ENCODE measurements around the gene NARS2. TPM values are rescaled to one million over a fixed set of nuclear protein-coding genes. Genes with fewer than 3 reads are reported as not detected.

Gene NARS2
- total and polyA plus RNA-seq, 9 of the 15 experiments (the other 6 are each of a cell fraction or from before 2014, with no cell fraction given): 26.8 to 48.0 (median 34.2) TPM

- TF ChIP-seq CHAMP1 (IDR thresholded peaks at IDR 0.05) (no peak), ZNF133 (CRISPR knock-in tag; IDR thresholded peaks at IDR 0.05) (no peak), FOXJ3 (CRISPR knock-in tag; IDR thresholded peaks at IDR 0.05) (no peak), ZNF398 (CRISPR knock-in tag; IDR thresholded peaks at IDR 0.05) (no peak), ZKSCAN3 (CRISPR knock-in tag; IDR thresholded peaks at IDR 0.05) (no peak), ZNF57 (CRISPR knock-in tag; IDR thresholded peaks at IDR 0.05) (no peak), CTCF (IDR thresholded peaks at IDR 0.05 in 2 of 3, conservative IDR thresholded peaks at IDR 0.05 in 1 of 3; ENCODE audit: insufficient read depth in 2 of 3, low read depth in 1 of 3, low read length in 3 of 3) (no peak), UBTF (IDR thresholded peaks at IDR 0.05; ENCODE audit: borderline replicate concordance in 1 of 2, low read depth in 2 of 2, low read length in 2 of 2) (peak; percentile 46 to 55; a peak in 2 of 4 replicates), ZNF253 (CRISPR knock-in tag; conservative IDR thresholded peaks at IDR 0.05) (no peak), POLR2H (tag; IDR thresholded peaks at IDR 0.05; ENCODE audit: low read depth) (no peak), ZNF511 (CRISPR knock-in tag; IDR thresholded peaks at IDR 0.05) (peak; percentile 64; the same call in 1 of the 2 replicates), ZNF449 (CRISPR knock-in tag; IDR thresholded peaks at IDR 0.05) (no peak), ZNF197 (CRISPR knock-in tag; IDR thresholded peaks at IDR 0.05; ENCODE audit: low read depth) (no peak)
Measured at GRCh38 chr11:78574386-78575381, at the start of gene NARS2 (continued).

Data from K562 (cell line).